SW480 (cell line): ENCODE results near the gene SH3D21.

Experiments
- DNase-seq: peaks from one replicate; pipeline ENCODE4 v3.0.0-alpha.2; 2016; ENCODE audit warnings: low spot score

The SH3D21 gene

GRCh38 chr1:36306210-36306901 lies at the start of gene SH3D21:
Gene SH3D21 (plus strand): TSS chr1:36306368. CDS start chr1:36306421, 53 bp downstream.
- DNase-seq, result peak; percentile 76

GRCh38 chr1:36256558-36257374 lies 49.4 kb upstream of the SH3D21 start:
- DNase-seq, result no peak

GRCh38 chr1:36257375-36257767 lies 48.8 kb upstream of the SH3D21 start:
- no peak for DNase-seq

GRCh38 chr1:36258960-36259344 lies 47.2 kb upstream of the SH3D21 start:
- DNase-seq, result no peak

- no peak for DNase-seq
Measured at GRCh38 chr1:36268981-36269380, 37.2 kb upstream of the SH3D21 start.

- DNase-seq, result no peak
Measured at GRCh38 chr1:36269408-36269838, 36.7 kb upstream of the SH3D21 start.

- no peak for DNase-seq
Measured at GRCh38 chr1:36273024-36273423, 33.1 kb upstream of the SH3D21 start.

GRCh38 chr1:36274201-36274600 lies 32.0 kb upstream of the SH3D21 start:
- DNase-seq, result no peak

- no peak for DNase-seq
Measured at GRCh38 chr1:36276688-36277087, 29.5 kb upstream of the SH3D21 start.

- no peak for DNase-seq
Measured at GRCh38 chr1:36279110-36279788, 26.9 kb upstream of the SH3D21 start.

GRCh38 chr1:36279789-36280296 lies 26.3 kb upstream of the SH3D21 start:
- DNase-seq, result no peak

GRCh38 chr1:36284061-36284460 lies 22.1 kb upstream of the SH3D21 start:
- no peak for DNase-seq

GRCh38 chr1:36284517-36284916 lies 21.7 kb upstream of the SH3D21 start:
- DNase-seq, result no peak

- DNase-seq, result peak; percentile 74
Measured at GRCh38 chr1:36285443-36286101, 20.6 kb upstream of the SH3D21 start.

GRCh38 chr1:36286802-36287201 lies 19.4 kb upstream of the SH3D21 start:
- DNase-seq, result no peak

GRCh38 chr1:36287595-36287994 lies 18.6 kb upstream of the SH3D21 start:
- DNase-seq, result no peak

GRCh38 chr1:36295390-36295789 lies 10.8 kb upstream of the SH3D21 start:
- DNase-seq, result no peak

GRCh38 chr1:36297062-36297461 lies 9.1 kb upstream of the SH3D21 start:
- DNase-seq, result no peak

- no peak for DNase-seq
Measured at GRCh38 chr1:36298640-36299039, 7.5 kb upstream of the SH3D21 start.

- no peak for DNase-seq
Measured at GRCh38 chr1:36300526-36300925, 5.6 kb upstream of the SH3D21 start.

- no peak for DNase-seq
Measured at GRCh38 chr1:36301220-36301619, 4.9 kb upstream of the SH3D21 start.

GRCh38 chr1:36303244-36303643 lies 2.9 kb upstream of the SH3D21 start:
- DNase-seq, result no peak
